ENCODE measurements around the gene ZNF692.

Gene ZNF692

GRCh38 chr1:248873993-248874533, 15.2 kb upstream of the ZNF692 start:
- DNase-seq: peak; percentile 95

GRCh38 chr1:248873409-248873992, 14.6 kb upstream of the ZNF692 start:
- peak; percentile 99 for DNase-seq

- DNase-seq: peak; percentile 83
Measured at GRCh38 chr1:248872752-248873408, 14.0 kb upstream of the ZNF692 start.

GRCh38 chr1:248871837-248872401, 13.0 kb upstream of the ZNF692 start:
- no peak for DNase-seq

GRCh38 chr1:248862998-248863881, 4.4 kb upstream of the ZNF692 start:
- peak; percentile 86 for DNase-seq

- DNase-seq: no peak
Measured at GRCh38 chr1:248862695-248862997, 3.8 kb upstream of the ZNF692 start.

GRCh38 chr1:248861616-248862015, 2.7 kb upstream of the ZNF692 start:
- no peak for DNase-seq

GRCh38 chr1:248860007-248860406, 1.1 kb upstream of the ZNF692 start:
- no peak for DNase-seq

GRCh38 chr1:248858096-248858890, 592 bp downstream of the ZNF692 start:
- DNase-seq: peak; percentile 77

- no peak for DNase-seq
Measured at GRCh38 chr1:248857749-248858095, 1.2 kb downstream of the ZNF692 start.

GRCh38 chr1:248857201-248857600, 1.7 kb downstream of the ZNF692 start:
- no peak for DNase-seq

- DNase-seq: no peak
Measured at GRCh38 chr1:248856176-248856575, 2.7 kb downstream of the ZNF692 start.

GRCh38 chr1:248855580-248855979, 3.3 kb downstream of the ZNF692 start:
- no peak for DNase-seq

- DNase-seq: no peak
Measured at GRCh38 chr1:248853663-248854375, 5.1 kb downstream of the ZNF692 start.

- no peak for DNase-seq
Measured at GRCh38 chr1:248852481-248853405, 6.1 kb downstream of the ZNF692 start.

GRCh38 chr1:248851390-248851789, 7.5 kb downstream of the ZNF692 start:
- no peak for DNase-seq

- no peak for DNase-seq
Measured at GRCh38 chr1:248850536-248851251, 8.2 kb downstream of the ZNF692 start.

- DNase-seq: no peak
Measured at GRCh38 chr1:248850124-248850523, 8.8 kb downstream of the ZNF692 start.

- no peak for DNase-seq
Measured at GRCh38 chr1:248849637-248850036, 9.2 kb downstream of the ZNF692 start.

- no peak for DNase-seq
Measured at GRCh38 chr1:248849152-248849551, 9.7 kb downstream of the ZNF692 start.
